HL-60/S4 (cell line): ENCODE results near the gene MMEL1.

Experiments used
- in situ Hi-C: fragments of 300-500 bp; cut with MboI; formaldehyde crosslinking; loops from 2 replicates; pipeline ENCODE4 v1.14.3; 2022; ENCODE audit warnings: low sequenced_read_pairs

The MMEL1 gene

DNA sequence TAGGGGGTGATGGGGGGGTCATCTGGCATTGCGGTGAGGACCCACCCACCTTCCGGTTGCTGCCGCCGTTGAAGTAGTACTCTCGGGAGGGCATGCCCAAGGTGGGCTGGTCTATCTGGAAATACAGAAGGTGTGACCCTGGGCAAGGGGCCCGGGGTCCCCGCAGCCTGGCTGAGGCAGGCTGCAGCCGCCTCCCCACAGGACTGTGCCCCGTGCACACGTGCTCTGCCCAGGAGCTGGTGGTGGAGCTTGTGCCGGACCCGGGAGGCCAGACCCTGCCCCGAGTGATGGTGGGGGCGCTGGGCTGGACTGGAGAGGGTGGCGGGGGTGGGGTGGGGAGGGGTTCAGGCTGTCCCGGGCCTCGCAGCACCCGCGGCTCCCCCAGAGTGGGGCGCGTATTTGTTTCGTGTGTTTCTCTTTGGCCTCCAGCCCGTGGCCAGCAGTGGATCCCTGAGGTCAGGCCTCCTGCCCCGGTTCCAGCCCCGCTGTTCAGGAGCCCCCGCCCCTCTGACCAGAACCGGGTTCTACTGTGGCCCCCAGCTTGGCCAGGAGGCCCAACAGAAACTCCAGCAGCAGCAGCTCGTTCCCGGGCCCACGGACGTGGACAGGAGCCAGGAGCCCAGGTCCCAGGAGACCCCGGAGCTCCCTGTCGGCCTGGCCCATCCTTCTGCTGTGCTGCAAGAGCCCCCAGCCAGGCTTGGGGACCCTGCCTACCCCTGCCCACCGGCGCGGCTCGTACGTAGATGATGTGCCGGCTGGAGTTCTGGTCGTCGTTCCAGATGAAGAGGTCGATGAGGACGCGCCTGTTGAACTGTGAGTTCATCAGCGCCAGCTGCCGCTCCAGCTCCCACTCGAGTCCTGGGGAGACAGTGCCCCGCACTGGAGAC is 27.1 kb downstream of the MMEL1 start:
- in situ Hi-C loops: no loop called here

DNA sequence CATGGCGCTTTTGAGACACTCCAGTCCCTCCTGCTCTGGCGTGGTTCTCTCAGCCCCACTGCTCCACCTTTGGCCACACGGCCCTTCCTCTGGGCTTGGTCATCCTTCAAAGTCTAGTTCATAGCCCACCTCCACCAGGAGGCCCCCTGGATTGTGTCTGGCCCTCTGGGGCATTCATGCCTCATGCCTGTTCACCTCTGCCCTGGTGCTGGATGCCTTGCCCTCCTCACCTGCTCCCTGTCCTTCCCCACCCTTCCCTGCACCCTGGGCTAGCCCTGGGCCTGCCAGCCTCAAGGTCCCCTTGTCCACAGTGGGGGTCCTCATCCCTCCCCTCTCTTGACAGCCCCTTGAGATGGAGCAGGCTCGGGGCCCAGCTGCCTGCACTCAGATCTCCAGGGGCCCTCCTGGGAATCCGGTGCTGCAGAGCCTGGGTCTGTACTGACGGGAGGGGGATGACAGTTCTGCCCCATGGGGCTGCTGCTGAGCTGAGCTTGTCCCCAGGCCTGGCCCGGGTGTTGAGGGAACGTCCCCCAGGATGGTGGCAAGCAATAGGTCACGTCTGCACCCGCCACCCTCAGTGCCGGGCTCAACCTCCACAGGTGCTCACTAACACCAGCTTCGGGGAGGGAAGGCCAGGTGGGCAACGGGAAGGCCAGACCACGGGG is 27.8 kb downstream of the MMEL1 start:
- in situ Hi-C loops: no loop called here

DNA sequence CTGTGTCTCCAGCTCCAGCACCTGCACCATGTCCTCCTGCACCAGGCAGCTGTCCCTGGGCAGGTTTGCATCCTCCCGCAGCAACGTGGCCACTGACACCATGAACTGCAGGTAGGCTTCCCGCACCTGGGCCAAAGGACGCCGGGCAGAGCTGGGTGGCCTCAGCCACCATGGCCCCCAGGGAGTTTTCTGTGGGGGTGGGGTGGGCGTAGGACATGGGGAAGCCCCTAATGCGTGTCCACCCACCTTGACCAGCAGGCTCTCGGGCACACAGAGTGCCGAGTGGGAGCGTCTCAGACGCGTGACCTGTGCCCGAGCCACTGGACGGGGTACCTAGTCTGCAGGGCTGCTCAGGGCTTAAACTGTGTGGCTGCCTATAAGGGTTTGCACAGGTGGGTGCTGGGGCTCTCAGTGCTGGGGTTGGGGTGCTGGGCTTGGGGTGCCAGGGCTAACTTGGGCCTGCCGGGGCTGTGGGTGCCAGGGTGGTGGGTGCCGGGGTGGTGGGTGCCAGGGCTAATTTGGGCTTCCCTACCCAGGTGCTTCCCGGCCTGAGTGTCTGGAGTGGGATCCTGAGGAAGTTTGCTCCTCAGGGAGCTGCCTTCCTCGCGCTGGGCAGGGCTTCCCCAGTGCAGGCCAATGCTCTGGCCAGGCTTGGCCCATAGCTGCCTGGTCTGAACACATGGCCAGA is 28.5 kb downstream of the MMEL1 start:
- in situ Hi-C loops: no loop called here

DNA sequence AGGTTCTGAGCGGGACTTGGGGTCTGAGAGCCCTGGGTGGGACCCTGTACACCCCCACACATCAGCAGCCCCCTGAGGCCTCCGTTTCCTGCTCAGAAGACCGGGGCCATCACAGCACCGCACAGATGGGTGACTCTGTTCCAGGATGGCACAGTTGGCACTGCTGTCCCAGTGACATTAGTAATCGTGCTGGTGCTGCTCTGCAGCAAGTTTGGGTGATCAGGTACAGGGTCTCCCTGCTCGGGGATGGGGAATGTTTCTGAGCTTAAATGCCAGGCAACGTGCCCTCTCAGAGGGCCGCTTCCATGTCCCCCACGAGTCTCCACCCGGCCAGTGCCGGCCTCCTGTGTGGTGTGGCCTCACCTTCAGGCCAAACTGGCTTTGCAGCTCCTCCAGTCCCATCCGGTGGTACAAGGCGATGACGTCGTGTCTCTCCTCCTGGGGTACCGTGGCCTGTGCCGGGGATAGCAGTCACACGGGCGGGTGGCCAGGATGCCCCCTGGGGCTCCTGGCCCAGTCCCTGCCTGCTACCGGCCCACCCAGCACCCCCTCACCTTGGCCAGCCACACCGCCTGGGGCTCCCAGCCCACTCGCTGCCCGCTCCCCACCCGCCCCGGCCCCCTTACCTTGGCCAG is 29.2 kb downstream of the MMEL1 start:
- in situ Hi-C loops: no loop called here

GRCh38 chr1:2602866-2603520 is 29.8 kb downstream of the MMEL1 start:
- in situ Hi-C loops: no loop called here

DNA sequence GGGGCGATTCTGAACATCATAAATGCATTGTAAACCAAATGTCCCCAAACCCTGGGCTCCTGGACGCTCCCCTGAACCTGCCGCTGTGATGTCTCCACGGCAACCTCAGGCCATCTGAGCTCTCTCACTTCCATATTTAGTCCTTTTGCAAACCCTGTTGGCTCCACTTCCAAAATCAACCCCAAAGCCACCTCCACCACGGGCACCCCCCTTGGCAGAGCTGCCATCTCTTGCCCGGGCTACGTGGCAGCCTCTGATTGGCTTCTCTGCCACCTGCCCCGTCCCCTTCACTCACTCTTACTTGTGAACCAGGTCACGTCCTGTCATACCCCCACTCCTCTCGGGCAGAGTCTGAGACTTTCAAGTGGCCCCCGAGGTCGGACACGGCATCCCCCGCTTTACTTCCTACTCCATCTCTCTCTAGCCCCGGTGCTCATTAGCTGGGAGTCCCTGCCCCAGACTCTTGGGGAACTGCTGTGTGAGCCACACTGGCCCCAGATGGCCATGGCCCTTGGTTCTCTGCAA is 30.4 kb downstream of the MMEL1 start:
- in situ Hi-C loops: no loop called here

- in situ Hi-C loops: no loop called here
Measured at GRCh38 chr1:2601721-2602303, 31.0 kb downstream of the MMEL1 start.

DNA sequence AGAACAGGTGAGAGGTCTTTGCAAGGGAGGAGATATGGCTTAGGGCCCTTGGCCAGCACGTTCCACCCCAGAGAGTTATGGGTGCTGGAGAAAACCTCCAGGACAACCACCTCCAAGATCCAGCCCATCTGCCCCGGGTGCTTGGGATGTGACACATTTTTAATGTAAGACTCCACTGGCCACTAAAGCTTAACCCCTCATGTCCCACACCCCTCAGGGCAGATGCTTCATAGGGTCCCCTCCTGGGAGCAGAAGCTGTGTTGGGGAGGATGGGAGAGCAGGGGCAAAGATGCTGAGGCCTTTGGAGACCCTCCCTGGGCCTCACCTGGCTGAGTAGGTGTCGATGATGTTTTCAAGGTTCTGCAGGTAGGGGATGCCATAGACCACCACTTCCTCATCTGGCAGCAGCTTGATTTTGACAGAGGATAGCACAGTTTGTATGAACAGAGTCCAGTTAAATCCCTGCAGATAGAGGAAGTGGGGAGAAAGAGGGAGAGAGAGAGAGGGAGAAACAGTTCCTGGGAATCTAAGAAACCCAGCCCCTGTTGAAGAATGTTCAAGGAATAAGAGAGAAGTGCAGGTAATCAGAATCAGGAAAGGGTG is 34.4 kb downstream of the MMEL1 start:
- in situ Hi-C loops: no loop called here

DNA sequence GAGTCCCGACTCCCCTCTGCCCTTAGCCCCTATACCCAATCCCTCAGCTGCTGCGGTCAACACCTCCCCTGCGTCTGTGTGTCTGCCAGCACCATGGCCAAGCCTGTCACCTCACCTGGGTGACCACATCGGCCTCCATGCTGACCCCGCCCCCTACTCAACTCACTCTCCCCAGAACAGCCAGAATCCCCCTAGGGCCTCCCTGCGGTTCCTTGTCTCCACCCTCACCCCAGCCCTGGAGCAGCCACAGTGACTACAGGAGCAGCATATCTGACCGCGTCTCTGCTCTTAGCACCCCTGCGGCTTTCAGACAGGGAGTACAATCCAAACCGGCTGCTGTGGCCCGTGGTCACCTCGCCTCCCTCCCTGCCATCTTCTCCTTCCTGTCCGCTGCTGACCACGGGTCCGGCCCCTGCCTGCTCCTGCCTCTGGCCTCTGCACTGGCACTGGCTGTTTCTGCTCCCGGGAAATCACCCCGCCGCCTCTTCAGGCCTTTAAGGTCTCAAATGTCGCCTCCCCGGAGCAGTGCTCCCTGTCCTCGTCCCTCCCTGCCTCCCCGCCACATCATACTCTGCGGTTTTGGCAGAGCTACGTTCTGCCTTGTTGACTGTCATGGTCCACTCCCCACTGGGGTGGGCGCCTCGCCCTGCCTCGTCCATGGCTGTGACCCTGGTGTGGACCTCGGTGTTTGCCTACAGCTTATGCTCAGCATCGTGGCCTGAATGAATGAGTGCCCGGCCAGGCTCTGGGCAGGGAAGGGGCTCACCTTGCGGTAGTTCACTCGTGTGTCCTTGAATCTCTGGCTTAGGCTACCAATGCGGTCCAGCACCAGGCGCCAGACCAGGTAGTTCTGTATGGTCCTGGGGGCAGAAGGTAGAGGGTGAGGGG is 35.1 kb downstream of the MMEL1 start:
- in situ Hi-C loops: no loop called here

DNA sequence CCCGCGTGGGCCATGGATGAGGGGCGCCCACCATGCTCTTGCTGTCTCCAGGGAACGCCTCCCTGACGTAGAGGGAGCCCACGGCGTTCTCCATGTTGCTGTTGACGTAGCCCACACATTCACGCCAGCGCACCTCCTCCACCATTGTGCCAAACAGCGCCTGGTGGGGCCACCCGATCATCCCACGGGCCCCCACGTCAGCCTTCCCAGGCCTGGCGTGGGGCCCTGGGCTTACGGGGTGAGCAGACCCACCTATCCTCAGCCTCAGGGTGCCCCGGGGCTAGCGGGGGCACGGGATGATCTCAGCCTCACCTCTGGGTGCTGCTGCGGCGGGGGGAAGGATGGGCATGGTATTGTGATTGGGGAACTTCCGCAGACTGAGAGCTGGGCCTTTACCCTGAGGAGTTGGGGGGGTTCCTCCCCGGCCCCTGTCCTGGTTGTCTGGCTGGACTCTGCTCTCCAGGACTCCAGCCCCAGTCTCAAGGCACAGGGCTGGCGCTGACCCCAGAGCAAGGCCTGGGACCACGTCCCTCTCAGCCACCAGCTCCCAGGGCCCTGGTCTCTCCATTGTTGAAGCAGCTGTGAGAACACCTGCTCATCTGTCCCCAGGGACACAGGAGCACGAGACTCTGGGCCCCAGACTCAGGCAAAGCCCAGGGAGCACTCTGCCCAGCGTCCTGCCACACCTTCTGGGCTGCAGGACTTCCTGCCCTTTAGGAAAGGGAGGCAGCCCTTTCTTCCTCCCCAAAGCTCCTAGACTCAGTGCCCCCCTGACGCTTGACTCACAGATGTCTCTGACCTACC is 36.1 kb downstream of the MMEL1 start:
- in situ Hi-C loops: no loop called here

- in situ Hi-C loops: no loop called here
Measured at GRCh38 chr1:2595812-2596529, 36.8 kb downstream of the MMEL1 start.

DNA sequence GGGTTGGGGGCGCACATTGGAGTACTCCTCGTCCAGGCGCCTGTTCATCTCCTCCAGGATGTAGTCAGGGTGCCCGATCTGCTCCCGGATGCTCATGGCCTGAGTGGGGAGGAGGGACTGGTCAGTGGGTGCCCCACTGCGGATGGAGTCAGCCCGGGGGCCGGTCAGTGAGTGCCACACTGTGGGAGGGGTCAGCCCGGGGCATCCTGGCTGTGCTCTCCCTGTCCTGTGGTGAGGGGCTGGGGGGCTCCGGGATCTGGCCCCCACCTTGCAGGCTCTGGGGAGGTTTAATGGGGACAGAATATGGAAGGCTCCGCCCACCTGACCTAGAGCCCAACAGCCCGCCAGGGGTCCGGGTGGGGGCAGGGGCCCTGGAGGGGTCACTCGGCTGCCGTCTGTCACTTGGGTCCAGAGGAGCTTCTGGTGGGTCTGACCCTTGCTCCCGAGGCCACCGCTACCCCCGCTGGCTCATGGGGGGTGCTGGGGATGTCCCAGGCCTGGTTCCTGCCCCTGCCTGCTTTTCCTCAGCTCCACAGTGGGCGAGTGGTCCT is 37.5 kb downstream of the MMEL1 start:
- in situ Hi-C loops: no loop called here

GRCh38 chr1:2594641-2595131 is 38.1 kb downstream of the MMEL1 start:
- in situ Hi-C loops: no loop called here

- in situ Hi-C loops: no loop called here
Measured at GRCh38 chr1:2594001-2594640, 38.7 kb downstream of the MMEL1 start.

- in situ Hi-C loops: no loop called here
Measured at GRCh38 chr1:2593251-2593878, 39.5 kb downstream of the MMEL1 start.

DNA sequence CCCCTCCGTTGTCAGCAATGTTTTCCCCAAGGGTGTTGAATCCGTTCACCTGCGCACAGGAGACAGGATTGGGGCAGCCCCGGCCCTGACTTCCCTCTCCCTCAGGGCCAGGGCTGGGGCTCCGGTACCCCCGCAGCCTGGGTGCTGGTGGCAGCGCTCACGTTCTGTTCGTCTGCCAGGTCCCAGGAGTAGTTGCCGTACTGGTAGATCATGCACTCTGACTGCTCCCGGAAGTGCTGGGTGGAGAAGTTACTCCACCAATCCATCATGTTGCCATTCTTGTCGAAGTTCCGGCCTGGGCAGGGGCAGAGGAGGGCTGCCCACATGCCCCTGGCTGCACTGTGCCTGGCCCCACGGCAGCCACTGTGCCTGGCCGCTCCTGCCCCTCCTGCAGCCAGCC is 40.1 kb downstream of the MMEL1 start:
- in situ Hi-C loops: no loop called here
